Thymus (tissue), 11 donors: Measurements from ENCODE around the gene BHLHE23. TPM values are rescaled to one million over a fixed set of nuclear protein-coding genes. Genes with fewer than 3 reads are reported as not detected.

Experiments used
- DNase-seq, 9 donors: peaks; one replicate each; pipeline ENCODE4 v3.0.0-alpha.2; 2013; ENCODE audit warnings: low spot score in 9 of 9, low read depth in 6 of 9, missing footprints in 1 of 9
- H3K27ac ChIP-seq, 2 donors: one replicate each; pipeline ENCODE4 v1.5.1; 2013; ENCODE audit warnings: control low read depth in 1 of 2, low read depth in 1 of 2, low read length in 1 of 2, mild to moderate bottlenecking in 1 of 2, moderate library complexity in 1 of 2
- H3K27me3 ChIP-seq, 2 donors: one replicate each; pipeline ENCODE4 v1.5.1; 2013; ENCODE audit warnings: low read length in 1 of 2; ENCODE audit not compliant: control insufficient read depth in 2 of 2, insufficient read depth in 1 of 2
- H3K36me3 ChIP-seq, 2 donors: one replicate each; pipeline ENCODE4 v1.5.1; 2013; ENCODE audit warnings: low read length in 1 of 2, mild to moderate bottlenecking in 1 of 2, moderate library complexity in 1 of 2; ENCODE audit not compliant: control insufficient read depth in 2 of 2, insufficient read depth in 2 of 2
- H3K4me1 ChIP-seq, 2 donors: one replicate each; pipeline ENCODE4 v1.5.1; 2013; ENCODE audit warnings: low read length in 2 of 2; ENCODE audit not compliant: control insufficient read depth in 2 of 2, insufficient read depth in 2 of 2
- H3K4me3 ChIP-seq, 2 donors: one replicate each; pipeline ENCODE4 v1.5.1; 2013; ENCODE audit warnings: low read length in 2 of 2, control low read depth in 1 of 2, mild to moderate bottlenecking in 1 of 2
- H3K9me3 ChIP-seq, 2 donors: one replicate each; pipeline ENCODE4 v1.5.1; 2013; ENCODE audit warnings: low read length in 1 of 2, mild to moderate bottlenecking in 1 of 2; ENCODE audit not compliant: control insufficient read depth in 2 of 2, insufficient read depth in 1 of 2
- WGBS: extraction: QIAGEN DNeasy Blood & Tissue Kit; methylation state at CpG from one replicate; pipeline ENCODE4 v1.1.7; 2013; 5-methylcytosine and 5-hydroxymethylcytosine counted together
- polyA plus RNA-seq: library from polyadenylated mRNA; stranded (reverse); fragments of 200-250 nt; gene quantifications from one replicate; pipeline ENCODE4 v1.2.3, GENCODE V29; 2013
- total RNA-seq: library from RNA; stranded (reverse); fragments of 120-200 nt; gene quantifications from one replicate; pipeline ENCODE4 v1.2.4, GENCODE V29; 2013
- donor health status: healthy.

The BHLHE23 gene
- total and polyA plus RNA-seq, 2 donors, result 0.37 to 0.42 TPM

DNA sequence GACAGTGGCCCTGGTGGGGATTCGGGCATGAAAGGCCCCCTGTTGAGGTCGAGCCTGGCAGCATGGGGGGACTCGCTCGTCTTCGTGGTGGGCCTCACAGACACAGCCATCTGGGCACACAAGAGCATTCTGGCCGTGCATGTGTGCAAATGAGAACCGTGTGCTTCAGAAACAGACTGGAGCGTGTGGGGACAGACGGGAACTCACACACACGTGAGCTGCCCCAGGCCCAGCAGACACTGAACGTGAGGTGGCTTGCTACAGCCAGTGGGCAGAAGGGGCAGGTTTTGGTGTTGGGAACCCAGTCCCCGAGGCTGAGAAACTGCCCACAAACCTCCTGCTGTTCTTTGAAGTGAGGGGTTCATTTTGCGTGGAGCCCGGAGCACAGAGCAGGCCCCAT lies 38.6 kb upstream of the BHLHE23 start:
- WGBS, result 87% methylated on average over 14 of the region's 14 CpGs
- H3K27ac ChIP-seq, result no peak overlapping the region
- no peaks in the 10 kb centered on the region for H3K4me1 ChIP-seq
- DNase-seq, result no peak
- H3K9me3 ChIP-seq, result peaks cover 2 to 28% of the 10 kb centered on the region in 2 donors
- no peaks in the 10 kb centered on the region for H3K36me3 ChIP-seq
- H3K4me3 ChIP-seq, result no peak overlapping the region
- peaks cover 0 to 14% of the 10 kb centered on the region in 2 donors for H3K27me3 ChIP-seq

DNA sequence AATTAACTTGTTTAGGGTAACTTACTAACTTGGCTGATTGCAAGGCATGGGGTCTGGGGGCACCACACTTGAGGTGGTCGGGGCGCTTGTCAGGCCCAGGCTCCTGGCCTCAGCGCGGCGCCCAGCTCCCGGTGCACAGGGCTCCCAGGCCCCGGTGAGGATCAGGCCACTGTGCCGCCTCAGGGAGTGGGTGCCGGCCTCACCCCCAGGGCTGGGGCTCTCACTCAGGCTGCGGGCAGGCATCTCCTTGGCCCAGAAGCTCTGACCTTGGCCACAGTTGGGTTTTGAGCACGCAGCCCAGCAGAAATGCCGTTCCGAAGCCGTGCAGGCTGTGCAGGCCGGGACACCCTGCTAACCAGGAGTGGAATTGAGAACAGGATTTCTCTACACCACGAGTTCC lies 37.8 kb upstream of the BHLHE23 start:
- Histone ChIP-seq H3K9me3 (peaks cover 0 to 21% of the 10 kb centered on the region in 2 donors), H3K27ac (no peak overlapping the region), H3K4me1 (no peaks in the 10 kb centered on the region), H3K27me3 (peaks cover 0 to 22% of the 10 kb centered on the region in 2 donors), H3K4me3 (no peak overlapping the region), H3K36me3 (no peaks in the 10 kb centered on the region)
- 93% methylated on average over 16 of the region's 16 CpGs for WGBS
- no peak for DNase-seq

DNA sequence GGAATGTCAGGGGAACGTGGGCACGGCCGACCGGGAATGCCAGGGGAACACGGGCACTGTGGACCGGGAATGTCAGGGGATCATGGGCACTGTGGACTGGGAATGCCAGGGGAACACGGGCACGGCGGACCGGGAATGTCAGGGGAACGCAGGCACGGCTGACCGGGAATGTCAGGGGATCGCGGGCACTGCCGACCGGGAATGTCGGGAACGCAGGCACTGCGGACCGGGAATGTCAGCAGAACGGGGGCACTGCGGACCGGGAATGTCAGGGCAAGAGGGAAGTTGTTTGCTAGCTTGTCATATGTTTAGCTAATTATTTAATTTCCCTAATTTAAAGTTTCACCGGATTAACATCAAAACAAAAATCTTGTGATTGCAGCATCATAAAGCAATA lies 37.4 kb upstream of the BHLHE23 start:
- H3K4me1 ChIP-seq, result no peaks in the 10 kb centered on the region
- DNase-seq, result no peak
- H3K27ac ChIP-seq, result no peak overlapping the region
- H3K27me3 ChIP-seq, result peaks cover 0 to 26% of the 10 kb centered on the region in 2 donors
- no peaks in the 10 kb centered on the region for H3K36me3 ChIP-seq
- peaks cover 0 to 17% of the 10 kb centered on the region in 2 donors for H3K9me3 ChIP-seq
- H3K4me3 ChIP-seq, result no peak overlapping the region
- 89% methylated on average over 25 of the region's 25 CpGs for WGBS

DNA sequence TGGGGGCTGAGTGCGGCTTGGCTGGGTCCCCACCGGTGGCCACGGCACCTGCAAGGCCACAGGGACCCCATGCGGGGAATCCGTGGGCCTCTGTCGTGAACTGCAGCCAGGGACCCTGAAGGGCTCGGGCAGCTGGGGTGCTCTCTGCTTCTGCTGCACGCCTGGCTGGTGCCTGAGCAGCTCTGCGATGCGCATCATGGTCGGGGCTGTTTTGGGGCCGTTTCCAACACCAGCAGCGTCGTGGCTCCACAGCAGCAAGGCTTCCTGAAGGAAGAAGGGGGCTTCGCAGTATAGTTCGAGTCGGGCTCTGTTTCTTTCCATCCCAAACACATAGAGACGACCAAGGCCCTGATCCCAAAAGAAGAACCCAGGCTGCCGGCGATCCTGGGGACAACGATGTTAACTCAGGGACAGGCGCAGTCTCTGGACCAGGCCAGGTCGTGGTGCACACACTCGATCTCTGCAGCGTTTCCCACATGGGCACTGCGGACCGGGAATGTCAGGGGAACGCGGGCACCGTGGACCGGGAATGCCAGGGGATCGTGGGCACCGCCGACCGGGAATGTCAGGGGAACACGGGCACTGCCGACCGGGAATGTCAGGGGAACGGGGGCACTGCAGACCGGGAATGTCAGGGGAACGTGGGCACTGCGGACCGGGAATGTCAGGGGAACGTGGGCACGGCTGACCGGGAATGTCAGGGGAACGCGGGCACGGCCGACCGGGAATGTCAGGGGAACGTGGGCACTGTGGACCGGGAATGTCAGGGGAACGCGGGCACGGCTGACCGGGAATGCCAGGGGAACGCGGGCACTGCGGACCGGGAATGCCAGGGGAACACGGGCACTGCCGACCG lies 36.8 kb upstream of the BHLHE23 start:
- no peak for DNase-seq
- WGBS, result 94% methylated on average over 64 of the region's 64 CpGs

DNA sequence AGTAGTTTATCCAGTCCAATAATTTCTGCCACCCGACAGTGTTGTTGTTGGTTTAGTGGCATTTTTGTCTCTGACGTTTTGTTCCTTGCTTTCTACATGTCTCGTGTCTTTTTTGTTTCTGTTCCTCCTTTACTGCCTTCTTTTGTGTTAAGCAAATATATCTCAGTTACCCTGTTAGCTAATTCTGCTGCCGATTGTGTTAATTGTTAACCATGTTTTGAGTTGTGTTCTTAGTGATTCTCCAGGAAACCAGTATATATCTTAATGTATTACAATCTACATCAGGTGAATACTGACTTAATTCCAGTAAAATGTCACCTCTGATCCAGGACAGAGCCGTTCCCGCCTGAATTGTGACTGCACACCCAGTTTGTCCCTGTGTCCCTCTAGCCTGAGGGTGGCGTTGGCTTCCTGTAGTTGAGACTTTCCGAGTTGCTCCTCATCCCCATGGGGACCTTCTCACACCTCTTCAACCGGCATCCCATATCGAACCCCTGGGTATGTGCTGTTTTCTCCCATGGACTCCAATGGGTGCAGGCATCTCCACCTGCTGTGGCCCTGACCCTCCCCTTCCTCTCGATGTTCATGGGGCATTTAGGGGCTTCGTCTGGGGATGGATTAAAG lies 35.8 kb upstream of the BHLHE23 start:
- no peak overlapping the region for H3K27ac ChIP-seq
- no peaks in the 10 kb centered on the region for H3K36me3 ChIP-seq
- no peak for DNase-seq
- no peaks in the 10 kb centered on the region for H3K4me1 ChIP-seq
- peaks cover 0 to 34% of the 10 kb centered on the region in 2 donors for H3K27me3 ChIP-seq
- WGBS, result 82% methylated on average over 12 of the region's 12 CpGs
- H3K4me3 ChIP-seq, result no peak overlapping the region
- peaks cover 0 to under 1% of the 10 kb centered on the region in 2 donors for H3K9me3 ChIP-seq

More for the DNA sequence above, 36.8 kb upstream of the BHLHE23 start:
- peaks cover 0 to 26% of the 10 kb centered on the region in 2 donors for H3K27me3 ChIP-seq
- H3K36me3 ChIP-seq, result no peaks in the 10 kb centered on the region
- H3K4me3 ChIP-seq, result no peak overlapping the region
- H3K27ac ChIP-seq, result no peak overlapping the region
- no peaks in the 10 kb centered on the region for H3K4me1 ChIP-seq
- peaks cover 0 to 11% of the 10 kb centered on the region in 2 donors for H3K9me3 ChIP-seq

DNA sequence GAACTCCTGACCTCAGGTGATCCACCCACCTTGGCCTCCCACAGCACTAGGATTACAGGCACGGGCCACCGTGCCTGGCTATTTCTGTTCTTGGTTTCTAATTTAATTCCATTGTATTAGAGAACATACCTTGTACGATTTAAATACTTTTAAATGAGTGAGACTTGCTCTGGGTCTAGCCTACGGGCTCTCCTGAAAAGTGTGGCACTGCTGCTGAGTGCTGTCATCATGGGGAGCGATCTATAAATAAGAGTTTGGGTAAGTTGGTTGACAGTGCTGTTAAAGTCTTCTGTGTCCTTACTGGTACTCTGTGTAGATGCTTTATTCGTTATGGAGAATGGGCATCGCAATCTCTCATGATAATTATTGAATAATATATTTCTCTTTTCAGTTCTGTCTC lies 35.0 kb upstream of the BHLHE23 start:
- no peak overlapping the region for H3K4me3 ChIP-seq
- peaks cover 3 to 42% of the 10 kb centered on the region in 2 donors for H3K27me3 ChIP-seq
- 92% methylated on average over 7 of the region's 7 CpGs for WGBS
- H3K9me3 ChIP-seq, result no peaks in the 10 kb centered on the region
- no peak for DNase-seq
- no peaks in the 10 kb centered on the region for H3K4me1 ChIP-seq
- H3K27ac ChIP-seq, result no peak overlapping the region
- no peaks in the 10 kb centered on the region for H3K36me3 ChIP-seq

DNA sequence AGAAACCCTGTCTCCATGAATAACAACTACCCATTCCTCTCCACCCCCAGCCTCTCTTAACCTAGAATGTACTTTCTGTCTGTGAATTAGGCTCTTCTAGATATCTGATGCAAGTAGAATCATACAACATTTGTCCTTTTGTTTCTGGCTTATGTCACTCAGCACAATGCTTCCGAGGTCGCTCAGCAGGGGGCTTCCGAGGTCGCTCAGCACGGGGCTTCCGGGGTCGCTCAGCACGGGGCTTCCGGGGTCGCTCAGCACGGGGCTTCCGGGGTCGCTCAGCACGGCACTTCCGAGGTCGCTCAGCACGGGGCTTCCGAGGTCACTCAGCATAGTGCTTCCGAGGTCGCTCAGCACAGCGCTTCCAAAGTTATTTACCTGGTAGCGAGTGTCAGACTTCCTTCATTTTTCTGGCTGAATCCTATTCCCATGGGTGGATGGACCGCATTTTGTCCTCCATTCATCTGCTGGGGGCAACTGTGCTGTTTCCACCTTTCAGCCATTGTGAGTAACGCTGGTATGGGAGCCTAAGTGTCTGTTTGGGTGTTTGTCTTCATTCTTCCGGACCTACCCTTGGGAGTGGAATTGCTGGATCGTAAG lies 31.0 kb upstream of the BHLHE23 start:
- WGBS, result 76% methylated on average over 26 of the region's 26 CpGs
- no peaks in the 10 kb centered on the region for H3K9me3 ChIP-seq
- H3K27me3 ChIP-seq, result peaks cover 14 to 60% of the 10 kb centered on the region in 2 donors
- H3K27ac ChIP-seq, result no peak overlapping the region
- H3K4me3 ChIP-seq, result no peak overlapping the region
- DNase-seq, result no peak
- peaks cover 14 to 18% of the 10 kb centered on the region in 2 donors for H3K4me1 ChIP-seq
- no peaks in the 10 kb centered on the region for H3K36me3 ChIP-seq

DNA sequence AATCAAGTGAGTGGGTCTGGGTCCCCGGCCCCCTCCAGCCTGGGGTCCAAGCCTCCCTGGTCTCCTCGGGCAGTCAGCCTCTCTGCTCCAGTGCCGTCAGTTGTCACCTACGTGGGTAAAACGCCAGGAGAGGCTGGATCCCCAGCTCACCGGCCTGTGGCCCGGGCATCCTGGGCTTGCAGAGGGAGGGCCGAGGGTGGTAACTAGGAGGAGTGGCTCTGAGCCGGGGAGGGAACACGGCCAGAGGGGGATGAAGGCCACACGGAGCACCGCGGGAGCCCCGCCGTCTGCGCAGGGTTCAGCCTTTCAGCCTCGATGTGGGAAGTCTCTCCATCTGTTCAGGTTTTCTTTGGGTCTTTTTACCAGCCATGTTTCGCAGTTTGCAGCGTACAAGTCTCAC lies 29.5 kb upstream of the BHLHE23 start:
- no peaks in the 10 kb centered on the region for H3K36me3 ChIP-seq
- WGBS, result 38% methylated on average over 19 of the region's 19 CpGs
- no peak for DNase-seq
- H3K27me3 ChIP-seq, result peaks cover 14 to 66% of the 10 kb centered on the region in 2 donors
- H3K4me3 ChIP-seq, result no peak overlapping the region
- H3K4me1 ChIP-seq, result peaks cover 19 to 33% of the 10 kb centered on the region in 2 donors
- no peaks in the 10 kb centered on the region for H3K9me3 ChIP-seq
- no peak overlapping the region for H3K27ac ChIP-seq

DNA sequence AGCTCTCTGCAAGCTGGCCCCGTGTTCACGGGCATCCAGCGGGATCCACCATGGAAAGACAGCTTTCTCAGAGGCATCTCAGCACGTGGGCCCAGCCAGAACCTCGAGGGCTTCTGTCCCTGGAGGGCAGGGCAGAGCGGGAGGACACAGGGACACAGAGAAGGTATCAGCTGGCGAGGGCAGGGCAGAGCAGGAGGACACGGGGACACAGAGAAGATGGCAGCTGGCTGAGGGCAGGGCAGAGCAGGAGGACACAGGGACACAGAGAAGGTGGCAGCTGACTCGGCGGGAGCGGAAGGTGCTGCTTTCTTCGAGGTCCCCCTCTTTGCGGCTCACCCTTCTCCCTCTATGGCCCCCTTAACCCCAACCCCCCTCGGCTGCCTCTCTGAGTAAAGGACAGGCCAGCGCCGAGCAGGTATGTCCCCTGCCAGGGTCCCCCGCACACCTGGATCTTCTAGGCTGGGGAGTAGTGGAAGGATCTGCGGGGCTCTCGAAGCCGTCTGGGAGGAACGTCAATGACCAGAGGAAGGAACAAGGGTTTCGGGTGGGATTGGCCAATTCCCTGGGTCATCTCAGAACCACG lies 28.9 kb upstream of the BHLHE23 start:
- H3K36me3 ChIP-seq, result no peaks in the 10 kb centered on the region
- 91% methylated on average over 23 of the region's 23 CpGs for WGBS
- peaks cover 19 to 34% of the 10 kb centered on the region in 2 donors for H3K4me1 ChIP-seq
- no peak for DNase-seq
- H3K27ac ChIP-seq, result no peak overlapping the region
- peaks cover 14 to 66% of the 10 kb centered on the region in 2 donors for H3K27me3 ChIP-seq
- H3K9me3 ChIP-seq, result no peaks in the 10 kb centered on the region
- no peak overlapping the region for H3K4me3 ChIP-seq
